HG03060 (cell line): Measurements from ENCODE around the gene ST3GAL3.

Source experiments
- ATAC-seq: cut with Tn5 transposase; IDR thresholded peaks from one replicate; pipeline ENCODE4 v1.9.1; 2021; ENCODE audit warnings: low read depth, moderate number of reproducible peaks; ENCODE audit not compliant: unreplicated experiment

Gene ST3GAL3

GRCh38 chr1:43872280-43872679 lies 164.9 kb downstream of the ST3GAL3 start:
- ATAC-seq, result no peak

- ATAC-seq, result no peak
Measured at GRCh38 chr1:43873851-43874250, 166.5 kb downstream of the ST3GAL3 start.

GRCh38 chr1:43874716-43875115 lies 167.4 kb downstream of the ST3GAL3 start:
- no peak for ATAC-seq

- ATAC-seq, result no peak
Measured at GRCh38 chr1:43875331-43875730, 168.0 kb downstream of the ST3GAL3 start.

GRCh38 chr1:43877101-43877500 lies 169.8 kb downstream of the ST3GAL3 start:
- ATAC-seq, result no peak

- no peak for ATAC-seq
Measured at GRCh38 chr1:43878440-43878839, 171.1 kb downstream of the ST3GAL3 start.

- no peak for ATAC-seq
Measured at GRCh38 chr1:43878854-43879253, 171.5 kb downstream of the ST3GAL3 start.

GRCh38 chr1:43879414-43879813 lies 172.1 kb downstream of the ST3GAL3 start:
- no peak for ATAC-seq

- ATAC-seq, result no peak
Measured at GRCh38 chr1:43879996-43880395, 172.7 kb downstream of the ST3GAL3 start.

GRCh38 chr1:43880604-43881003 lies 173.3 kb downstream of the ST3GAL3 start:
- no peak for ATAC-seq

- ATAC-seq, result no peak
Measured at GRCh38 chr1:43881415-43881814, 174.1 kb downstream of the ST3GAL3 start.

GRCh38 chr1:43882763-43883162 lies 175.4 kb downstream of the ST3GAL3 start:
- ATAC-seq, result no peak

GRCh38 chr1:43883321-43883720 lies 176.0 kb downstream of the ST3GAL3 start:
- no peak for ATAC-seq

GRCh38 chr1:43885279-43885801 lies 178.0 kb downstream of the ST3GAL3 start:
- no peak for ATAC-seq

GRCh38 chr1:43887748-43888147 lies 180.4 kb downstream of the ST3GAL3 start:
- ATAC-seq, result no peak

- ATAC-seq, result no peak
Measured at GRCh38 chr1:43890815-43891214, 183.5 kb downstream of the ST3GAL3 start.

GRCh38 chr1:43893006-43893405 lies 185.7 kb downstream of the ST3GAL3 start:
- ATAC-seq, result no peak

GRCh38 chr1:43898981-43899380 lies 191.6 kb downstream of the ST3GAL3 start:
- ATAC-seq, result no peak

- no peak for ATAC-seq
Measured at GRCh38 chr1:43900386-43900785, 193.1 kb downstream of the ST3GAL3 start.

- no peak for ATAC-seq
Measured at GRCh38 chr1:43901196-43901961, 194.0 kb downstream of the ST3GAL3 start.

- ATAC-seq, result no peak
Measured at GRCh38 chr1:43902058-43902831, 194.9 kb downstream of the ST3GAL3 start.
